ENCODE data around the gene REC114. TPM values are rescaled to one million over a fixed set of nuclear protein-coding genes. Genes with fewer than 3 reads are reported as not detected.
"Not testable (repeated sequence)": the region's sequence is repeated elsewhere in the genome, so short reads cannot be mapped to it uniquely, and the experiment has no call there.

REC114 gene
- total and polyA plus RNA-seq, 2 donors (not counting 1 experiment from before 2014, with no cell fraction given): not detected

GRCh38 chr15:73440571-73440970, 2.4 kb upstream of the REC114 start:
- 80% methylated on average over 3 of the region's 3 CpGs for WGBS (ENCODE audit: insufficient coverage)

GRCh38 chr15:73442421-73442820, 543 bp upstream of the REC114 start:
- ChIA-PET POLR2A (no interaction called here), CTCF (no interaction called here)
- ATAC-seq (ENCODE audit: low read depth) (no peak), DNase-seq (no peak)
- Histone ChIP-seq H3K9ac (ENCODE audit: low read length) (no peak overlapping the region), H3K9me3 (ENCODE audit: control extremely low read depth in 1 of 3, control insufficient read depth in 2 of 3, insufficient read depth in 1 of 3, low read length in 2 of 3) (no peaks in the 10 kb centered on the region), H3K27ac (ENCODE audit: low read length in 2 of 2) (no peak overlapping the region), H2AFZ (ENCODE audit: insufficient read depth, low read depth, low read length, poor library complexity, severe bottlenecking) (no peak overlapping the region), H3K79me2 (ENCODE audit: control insufficient read depth, insufficient read depth, low read length) (no peaks in the 10 kb centered on the region), H3K36me3 (replicated peaks in 1 of 2; ENCODE audit: control extremely low read depth in 1 of 2, control insufficient read depth in 1 of 2, extremely low read depth in 1 of 2, insufficient read depth in 2 of 2, low read length in 1 of 2) (no peaks in the 10 kb centered on the region), H3K27me3 (replicated peaks in 1 of 4; ENCODE audit: control extremely low read depth in 1 of 4, control insufficient read depth in 3 of 4, insufficient read depth in 4 of 4, low read length in 3 of 4) (peaks cover 0 to 8% (median 0%) of the 10 kb centered on the region in 4 experiments), H3K4me2 (replicated peaks; ENCODE audit: low read depth, low read length, poor library complexity, severe bottlenecking) (no peak overlapping the region), H3K4me3 (ENCODE audit: control extremely low read depth in 1 of 5, extremely low read depth in 1 of 5, insufficient read depth in 1 of 5, low read depth in 2 of 5, low read length in 4 of 5) (no peak overlapping the region), H3K4me1 (ENCODE audit: control insufficient read depth in 2 of 2, insufficient read depth in 2 of 2, low read length in 2 of 2) (no peaks in the 10 kb centered on the region), H4K20me1 (ENCODE audit: control insufficient read depth, insufficient read depth, low read length, poor library complexity, severe bottlenecking) (no peaks in the 10 kb centered on the region)
- no peaks in the 10 kb centered on the region for H3K9me3 Mint-ChIP-seq (ENCODE audit: insufficient read depth)
- TF ChIP-seq, protein P1, sequence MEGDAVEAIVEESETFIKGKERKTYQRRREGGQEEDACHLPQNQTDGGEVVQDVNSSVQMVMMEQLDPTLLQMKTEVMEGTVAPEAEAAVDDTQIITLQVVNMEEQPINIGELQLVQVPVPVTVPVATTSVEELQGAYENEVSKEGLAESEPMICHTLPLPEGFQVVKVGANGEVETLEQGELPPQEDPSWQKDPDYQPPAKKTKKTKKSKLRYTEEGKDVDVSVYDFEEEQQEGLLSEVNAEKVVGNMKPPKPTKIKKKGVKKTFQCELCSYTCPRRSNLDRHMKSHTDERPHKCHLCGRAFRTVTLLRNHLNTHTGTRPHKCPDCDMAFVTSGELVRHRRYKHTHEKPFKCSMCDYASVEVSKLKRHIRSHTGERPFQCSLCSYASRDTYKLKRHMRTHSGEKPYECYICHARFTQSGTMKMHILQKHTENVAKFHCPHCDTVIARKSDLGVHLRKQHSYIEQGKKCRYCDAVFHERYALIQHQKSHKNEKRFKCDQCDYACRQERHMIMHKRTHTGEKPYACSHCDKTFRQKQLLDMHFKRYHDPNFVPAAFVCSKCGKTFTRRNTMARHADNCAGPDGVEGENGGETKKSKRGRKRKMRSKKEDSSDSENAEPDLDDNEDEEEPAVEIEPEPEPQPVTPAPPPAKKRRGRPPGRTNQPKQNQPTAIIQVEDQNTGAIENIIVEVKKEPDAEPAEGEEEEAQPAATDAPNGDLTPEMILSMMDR (IDR thresholded peaks at IDR 0.05): no peak
- TF ChIP-seq EZH2 (IDR thresholded peaks at IDR 0.05; ENCODE audit: borderline replicate concordance, insufficient read depth, low read depth, low read length, poor library complexity, severe bottlenecking): no peak
- intact Hi-C loops (cut with micrococcal nuclease): no loop called here
- H3K27ac Mint-ChIP-seq: no peak overlapping the region
- WGBS (ENCODE audit: insufficient coverage): 94% methylated on average over 11 of the region's 11 CpGs
- H3K4me3 Mint-ChIP-seq: no peak overlapping the region
- peaks cover 36% of the 10 kb centered on the region for H3K27me3 Mint-ChIP-seq
- no peaks in the 10 kb centered on the region for H3K4me1 Mint-ChIP-seq

More at GRCh38 chr15:73440571-73440970, 2.4 kb upstream of the REC114 start:
- POLR2A ChIA-PET: no interaction called here
- Histone ChIP-seq H3K27me3 (replicated peaks in 1 of 4; ENCODE audit: control extremely low read depth in 1 of 4, control insufficient read depth in 3 of 4, insufficient read depth in 4 of 4, low read length in 3 of 4) (peaks cover 0 to 8% (median 2%) of the 10 kb centered on the region in 4 experiments), H3K79me2 (ENCODE audit: control insufficient read depth, insufficient read depth, low read length) (no peaks in the 10 kb centered on the region), H2AFZ (ENCODE audit: insufficient read depth, low read depth, low read length, poor library complexity, severe bottlenecking) (no peak overlapping the region), H3K4me3 (ENCODE audit: control extremely low read depth in 1 of 5, extremely low read depth in 1 of 5, insufficient read depth in 1 of 5, low read depth in 2 of 5, low read length in 4 of 5) (no peak overlapping the region), H3K36me3 (replicated peaks in 1 of 2; ENCODE audit: control extremely low read depth in 1 of 2, control insufficient read depth in 1 of 2, extremely low read depth in 1 of 2, insufficient read depth in 2 of 2, low read length in 1 of 2) (no peaks in the 10 kb centered on the region), H4K20me1 (ENCODE audit: control insufficient read depth, insufficient read depth, low read length, poor library complexity, severe bottlenecking) (no peaks in the 10 kb centered on the region), H3K4me2 (replicated peaks; ENCODE audit: low read depth, low read length, poor library complexity, severe bottlenecking) (no peak overlapping the region), H3K4me1 (ENCODE audit: control insufficient read depth in 2 of 2, insufficient read depth in 2 of 2, low read length in 2 of 2) (no peaks in the 10 kb centered on the region), H3K27ac (ENCODE audit: low read length in 2 of 2) (no peak overlapping the region), H3K9me3 (ENCODE audit: control extremely low read depth in 1 of 3, control insufficient read depth in 2 of 3, insufficient read depth in 1 of 3, low read length in 2 of 3) (no peaks in the 10 kb centered on the region), H3K9ac (ENCODE audit: low read length) (no peak overlapping the region)
- Mint-ChIP-seq H3K4me1 (no peaks in the 10 kb centered on the region), H3K9me3 (ENCODE audit: insufficient read depth) (no peaks in the 10 kb centered on the region), H3K27ac (no peak overlapping the region), H3K4me3 (no peak overlapping the region), H3K27me3 (peaks cover 30% of the 10 kb centered on the region)
- TF ChIP-seq EZH2 (IDR thresholded peaks at IDR 0.05; ENCODE audit: borderline replicate concordance, insufficient read depth, low read depth, low read length, poor library complexity, severe bottlenecking): no peak
- CTCF ChIA-PET: no interaction called here
- no peak for ATAC-seq (ENCODE audit: low read depth)
- intact Hi-C loops (cut with micrococcal nuclease): no loop called here
- DNase-seq: no peak

DNA sequence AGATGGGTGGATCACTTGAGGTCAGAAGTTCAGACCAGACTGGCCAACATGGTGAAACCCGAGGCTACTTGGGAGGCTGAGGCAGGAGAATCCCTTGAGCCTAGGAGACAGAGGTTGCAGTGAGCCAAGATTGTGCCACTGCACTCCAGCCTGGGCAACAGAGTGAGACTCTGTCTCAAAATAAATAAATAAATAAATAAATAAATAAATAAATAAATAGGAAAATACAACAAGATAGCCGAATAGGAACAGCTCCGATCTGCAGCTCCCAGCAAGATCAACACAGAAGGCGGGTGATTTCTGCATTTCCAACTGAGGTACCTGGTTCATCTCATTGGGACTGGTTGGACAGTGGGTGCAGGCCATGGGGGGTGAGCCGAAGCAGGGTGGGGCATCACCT, 4.5 kb downstream of the REC114 start:
- H3K27ac ChIP-seq (ENCODE audit: low read length in 2 of 2); H3K9ac ChIP-seq (ENCODE audit: low read length); H3K9me3 ChIP-seq (ENCODE audit: control extremely low read depth in 1 of 3, control insufficient read depth in 2 of 3, insufficient read depth in 1 of 3, low read length in 2 of 3); intact Hi-C loops (cut with micrococcal nuclease); H3K79me2 ChIP-seq (ENCODE audit: control insufficient read depth, insufficient read depth, low read length); POLR2A ChIA-PET; ATAC-seq (ENCODE audit: low read depth); H3K4me3 Mint-ChIP-seq; CTCF ChIA-PET; H3K4me1 Mint-ChIP-seq; H3K4me1 ChIP-seq (ENCODE audit: control insufficient read depth in 2 of 2, insufficient read depth in 2 of 2, low read length in 2 of 2); H3K27me3 ChIP-seq (replicated peaks in 1 of 4; ENCODE audit: control extremely low read depth in 1 of 4, control insufficient read depth in 3 of 4, insufficient read depth in 4 of 4, low read length in 3 of 4); H2AFZ ChIP-seq (ENCODE audit: insufficient read depth, low read depth, low read length, poor library complexity, severe bottlenecking); H3K9me3 Mint-ChIP-seq (ENCODE audit: insufficient read depth); H4K20me1 ChIP-seq (ENCODE audit: control insufficient read depth, insufficient read depth, low read length, poor library complexity, severe bottlenecking); DNase-seq; H3K4me2 ChIP-seq (replicated peaks; ENCODE audit: low read depth, low read length, poor library complexity, severe bottlenecking); H3K27ac Mint-ChIP-seq; H3K36me3 ChIP-seq (replicated peaks in 1 of 2; ENCODE audit: control extremely low read depth in 1 of 2, control insufficient read depth in 1 of 2, extremely low read depth in 1 of 2, insufficient read depth in 2 of 2, low read length in 1 of 2); H3K4me3 ChIP-seq (ENCODE audit: control extremely low read depth in 1 of 5, extremely low read depth in 1 of 5, insufficient read depth in 1 of 5, low read depth in 2 of 5, low read length in 4 of 5): not testable (repeated sequence)
- WGBS (ENCODE audit: insufficient coverage): 100% methylated on average over 3 of the region's 5 CpGs
- peaks cover 31% of the 10 kb centered on the region for H3K27me3 Mint-ChIP-seq
